Hematopoietic multipotent progenitor cell treated with erythropoietin and hydrocortisone succinate and interleukin-3 and kit ligand, for 4 days (in vitro differentiated cells): ENCODE measurements around the gene TMCO1.
"Not testable (repeated sequence)": the region's sequence is repeated elsewhere in the genome, so short reads cannot be mapped to it uniquely, and the experiment has no call there.

Experiments used
- DNase-seq: peaks from one replicate; pipeline ENCODE4 v3.0.0-alpha.2; 2015

TMCO1 gene

DNA sequence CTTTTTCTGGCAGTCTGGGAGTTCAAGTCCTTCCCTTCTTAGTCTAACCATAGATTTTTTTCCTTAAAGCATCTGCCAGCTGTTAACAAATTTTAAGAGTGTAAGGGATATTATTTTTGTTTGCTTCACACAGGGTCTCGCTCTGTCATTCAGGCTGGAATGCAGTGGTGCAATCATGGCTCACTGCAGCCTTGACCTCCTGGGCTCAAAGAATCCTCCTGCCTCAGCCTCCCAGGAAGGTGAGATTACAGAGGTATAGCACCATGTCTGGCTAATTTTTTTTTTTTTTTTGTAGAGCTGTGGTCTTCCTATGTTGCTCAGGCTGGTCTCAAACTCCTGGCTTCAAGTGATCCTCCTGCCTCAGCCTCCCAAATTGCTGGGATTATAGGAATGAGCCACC lies 23.8 kb downstream of the TMCO1 start:
- not testable (repeated sequence) for DNase-seq

DNA sequence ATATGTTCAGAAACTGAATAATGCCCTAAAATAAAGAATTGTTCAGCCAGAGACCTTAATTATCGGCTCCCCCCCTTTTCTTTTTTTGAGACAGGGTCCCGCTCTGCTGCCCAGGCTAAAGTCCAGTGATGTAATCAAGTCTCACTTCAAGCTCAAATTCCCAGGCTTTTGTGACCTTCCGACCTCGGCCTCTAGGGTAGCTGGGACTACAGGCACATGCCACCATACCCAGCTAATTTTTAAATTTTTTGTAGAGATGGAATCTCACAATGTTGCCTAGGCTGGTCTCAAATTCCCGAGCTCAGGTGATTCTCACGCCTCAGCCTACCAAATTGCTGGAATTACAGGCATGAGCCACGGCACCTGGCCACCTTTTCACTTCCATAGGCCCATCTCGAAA lies 26.5 kb downstream of the TMCO1 start:
- DNase-seq = no peak

DNA sequence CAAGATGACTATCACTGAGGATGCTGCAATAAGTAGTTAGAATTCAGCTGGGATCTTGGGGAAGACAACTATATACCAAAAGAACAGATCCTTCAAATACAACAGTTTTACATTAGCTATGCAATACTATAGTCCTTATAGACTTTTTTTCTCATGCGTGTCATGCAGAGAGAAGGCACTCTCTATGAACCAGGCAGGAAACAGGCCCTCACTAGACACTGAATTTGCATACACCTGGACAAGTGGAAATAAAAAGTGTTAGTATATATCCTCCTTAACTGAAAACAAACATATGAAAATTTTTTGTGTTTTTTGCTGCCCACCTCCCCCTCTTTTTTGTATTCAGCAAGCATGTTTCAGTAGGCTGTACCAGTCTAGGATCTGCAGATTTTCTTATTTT lies 29.9 kb downstream of the TMCO1 start:
- no peak for DNase-seq

DNA sequence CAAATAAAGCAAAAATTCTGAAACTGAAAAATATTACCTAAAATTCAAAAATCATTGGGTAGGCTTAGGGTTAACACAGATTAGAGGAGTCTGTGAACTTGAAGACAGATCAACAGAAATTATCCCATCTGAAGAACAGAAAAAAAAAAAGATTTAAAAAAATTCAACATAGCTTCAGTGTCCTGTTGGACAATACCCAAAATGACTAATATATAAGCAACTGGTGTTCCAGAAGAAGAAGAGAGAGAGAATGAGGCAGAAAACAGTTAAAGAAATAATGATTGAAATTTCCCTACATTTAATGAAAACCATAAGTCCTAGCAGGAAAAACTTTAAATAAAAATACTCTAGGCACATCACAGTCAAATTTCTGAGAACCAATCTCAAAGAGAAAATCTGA lies 31.5 kb downstream of the TMCO1 start:
- DNase-seq = no peak

DNA sequence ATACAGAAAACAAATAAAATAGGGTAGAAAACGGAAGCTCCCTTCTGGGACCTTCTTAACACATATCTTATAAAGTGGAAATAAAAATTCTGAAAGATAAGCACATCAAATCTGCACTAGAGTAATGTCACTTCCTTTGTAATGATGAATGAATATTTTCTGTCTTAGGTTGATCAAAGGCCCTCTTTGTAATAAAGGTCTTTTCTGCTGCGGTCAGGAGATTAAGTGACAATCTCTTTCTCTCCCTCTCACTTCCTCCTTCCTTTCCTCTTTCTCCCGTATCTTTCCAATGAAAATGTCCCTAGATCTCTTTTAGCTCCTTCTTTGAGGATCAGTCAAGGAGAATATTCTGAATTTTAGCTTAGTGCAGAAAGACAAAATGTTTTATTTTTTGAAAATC lies 33.8 kb downstream of the TMCO1 start:
- DNase-seq = no peak

DNA sequence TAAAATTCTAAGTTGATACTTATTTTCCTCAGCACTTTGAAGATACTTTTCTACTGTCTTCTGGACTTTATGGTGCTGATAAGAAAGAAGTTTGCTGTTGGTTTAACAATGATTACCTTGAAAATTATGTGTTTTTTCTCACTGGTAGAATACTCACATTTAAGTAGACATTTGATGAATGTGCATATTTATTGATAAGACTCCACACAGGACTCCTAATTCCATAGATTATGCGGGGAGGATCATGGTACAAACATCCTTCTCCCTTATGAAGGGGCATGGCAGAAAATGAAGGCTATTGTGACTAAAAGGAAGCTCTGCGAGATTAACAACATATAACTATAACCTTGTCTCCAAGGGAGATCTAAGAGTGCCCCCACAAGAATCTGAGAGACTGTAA lies 41.8 kb downstream of the TMCO1 start:
- no peak for DNase-seq

DNA sequence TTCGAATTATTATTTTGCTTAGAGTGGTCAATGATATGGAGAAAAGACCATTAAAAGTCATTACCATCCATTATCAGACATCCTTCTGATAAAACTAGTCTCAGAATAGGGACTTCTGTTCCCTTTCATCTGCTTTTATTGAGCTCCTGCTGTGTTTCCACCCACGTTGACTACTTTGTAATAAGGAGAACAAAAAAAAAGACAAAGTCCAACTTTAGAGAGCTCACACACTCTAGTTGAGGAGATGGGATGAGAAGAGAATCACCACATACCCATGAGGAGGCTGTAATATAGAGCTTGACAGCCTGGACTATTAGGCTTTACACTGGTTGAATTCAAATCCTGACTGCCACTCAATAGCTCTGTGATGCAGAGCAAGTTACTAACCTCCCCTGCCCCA lies 42.5 kb downstream of the TMCO1 start:
- DNase-seq = no peak

DNA sequence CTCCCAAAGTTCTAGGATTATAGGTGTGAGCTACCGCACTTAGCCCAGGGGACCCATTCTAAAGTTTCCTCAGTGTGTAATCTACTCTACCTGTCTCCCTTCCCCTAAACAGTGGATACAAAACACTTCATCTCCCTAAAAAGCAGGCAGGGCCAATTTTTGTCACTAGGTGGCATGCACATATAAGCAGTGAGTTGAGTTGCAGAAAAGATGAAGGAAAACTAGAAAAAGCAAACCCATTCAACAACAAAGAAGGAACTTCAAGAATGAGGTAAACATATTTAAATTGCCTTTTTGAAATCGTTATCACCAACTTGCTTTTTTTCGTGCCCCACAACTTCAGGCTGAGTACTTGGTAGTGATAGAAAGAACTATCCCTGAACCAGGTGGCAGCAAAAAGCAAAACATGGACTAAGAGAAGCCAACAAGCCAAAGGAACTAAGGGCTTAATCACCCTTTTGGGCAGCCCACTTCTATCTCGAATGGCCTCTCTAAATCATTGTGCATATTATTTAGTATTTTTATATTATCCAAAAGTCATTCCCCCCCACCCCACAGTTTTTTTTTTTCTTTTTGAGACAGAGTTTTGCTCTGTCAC lies 50.7 kb downstream of the TMCO1 start:
- DNase-seq = peak; percentile 84

DNA sequence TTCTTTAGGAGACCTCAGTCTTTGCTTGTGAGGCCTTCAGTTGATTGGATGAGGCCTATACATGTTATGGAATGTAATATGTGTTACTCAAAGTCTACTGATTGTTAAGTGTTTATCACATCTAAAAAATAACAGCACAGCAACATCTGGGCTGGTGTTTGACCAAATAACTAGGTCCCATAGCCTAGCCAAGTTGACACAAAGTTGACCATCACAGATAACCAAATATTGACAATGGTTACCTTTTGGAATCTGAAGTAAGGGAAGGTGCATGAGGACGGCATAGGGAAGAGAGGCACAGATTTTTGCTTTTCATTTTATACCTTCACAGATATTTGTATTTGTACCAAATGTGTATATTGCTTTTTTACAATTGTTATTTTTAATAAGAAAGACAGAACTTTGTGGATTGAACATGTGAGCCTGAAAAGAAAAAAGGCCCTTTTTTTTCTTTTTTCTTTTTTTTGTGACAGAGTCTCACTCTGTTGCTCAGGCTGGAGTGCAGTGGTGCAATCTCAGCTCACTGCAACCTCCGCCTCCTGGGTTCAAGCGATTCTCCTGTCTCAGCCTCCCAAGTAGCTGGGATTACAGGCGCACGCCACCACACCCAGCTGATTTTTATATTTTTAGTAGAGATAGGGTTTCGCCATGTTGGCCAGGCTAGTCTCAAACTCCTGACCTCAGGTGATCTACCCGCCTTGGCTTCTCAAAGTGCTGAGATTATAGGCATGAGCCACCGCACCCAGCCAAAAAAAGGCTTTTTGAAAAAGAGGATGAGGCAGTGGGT lies 52.2 kb downstream of the TMCO1 start:
- DNase-seq = not testable (repeated sequence)

DNA sequence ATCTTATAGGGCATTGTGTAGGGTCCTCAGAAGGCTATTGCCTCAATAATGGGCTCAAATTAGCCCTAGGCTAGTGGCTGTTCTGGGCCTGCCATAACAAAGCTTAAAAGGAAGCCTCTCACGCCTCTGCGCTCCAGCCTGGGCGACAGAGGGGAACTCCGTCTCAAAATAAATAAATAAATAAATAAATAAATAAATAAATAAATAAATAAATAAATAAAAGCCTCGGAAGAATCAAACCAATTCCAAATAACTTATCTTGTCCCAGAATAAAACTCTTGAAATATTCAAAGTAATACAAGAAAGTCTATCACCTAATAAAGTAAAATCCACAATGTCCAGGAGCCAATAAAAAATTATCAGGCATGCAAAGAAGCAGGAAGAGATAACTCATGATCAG lies 55.9 kb downstream of the TMCO1 start:
- no peak for DNase-seq

DNA sequence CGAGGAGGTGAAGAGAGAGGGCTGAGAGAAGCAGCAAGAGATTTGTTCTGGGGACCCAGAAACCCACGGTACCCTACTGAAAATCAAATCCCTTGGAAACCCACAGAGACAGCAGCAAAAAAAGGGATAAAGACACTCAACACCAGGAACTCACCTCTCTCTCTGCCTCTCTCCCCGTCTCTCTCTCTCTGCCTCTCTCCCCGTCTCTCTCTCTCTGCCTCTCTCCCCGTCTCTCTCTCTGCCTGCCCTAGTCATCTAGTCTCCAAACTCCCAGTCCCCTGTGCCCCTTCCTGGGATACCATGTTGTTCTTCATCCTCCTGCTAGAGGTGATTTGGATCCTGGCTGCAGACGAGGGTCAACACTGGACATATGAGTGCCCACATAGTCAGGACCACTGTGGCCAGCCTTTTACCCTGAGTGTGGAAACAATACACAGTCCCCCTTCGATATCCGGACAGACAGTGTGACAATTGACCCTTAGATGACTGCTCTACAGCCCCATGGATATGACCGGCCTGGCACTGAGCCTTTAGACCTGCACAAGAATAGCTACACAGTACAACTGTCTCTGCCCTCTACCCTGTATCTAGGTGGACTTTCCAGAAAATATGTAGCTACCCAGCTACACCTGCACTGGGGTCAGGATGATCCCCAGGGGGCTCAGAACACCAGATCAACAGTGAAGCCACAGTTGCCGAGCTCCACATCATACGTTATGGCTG lies 60.5 kb downstream of the TMCO1 start:
- DNase-seq = no peak

DNA sequence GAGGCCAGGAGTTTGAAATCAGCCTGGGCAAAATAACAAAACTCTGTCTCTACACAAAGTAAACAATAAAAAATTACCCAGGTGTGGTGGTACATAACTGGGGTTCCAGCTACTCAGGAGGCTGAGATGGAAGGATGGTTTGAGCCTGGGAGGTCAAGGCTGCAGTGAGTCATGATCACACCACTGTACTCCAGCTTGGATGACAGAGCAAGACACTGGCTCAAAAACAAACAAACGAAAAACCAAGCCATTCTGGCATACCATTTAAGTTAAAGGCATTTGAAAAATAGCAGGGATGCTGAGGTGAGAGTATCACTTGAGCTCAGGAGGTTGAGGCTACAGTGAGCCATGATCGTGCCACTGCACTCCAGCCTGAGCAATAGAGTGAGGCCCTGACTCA lies 65.0 kb downstream of the TMCO1 start:
- DNase-seq = no peak

DNA sequence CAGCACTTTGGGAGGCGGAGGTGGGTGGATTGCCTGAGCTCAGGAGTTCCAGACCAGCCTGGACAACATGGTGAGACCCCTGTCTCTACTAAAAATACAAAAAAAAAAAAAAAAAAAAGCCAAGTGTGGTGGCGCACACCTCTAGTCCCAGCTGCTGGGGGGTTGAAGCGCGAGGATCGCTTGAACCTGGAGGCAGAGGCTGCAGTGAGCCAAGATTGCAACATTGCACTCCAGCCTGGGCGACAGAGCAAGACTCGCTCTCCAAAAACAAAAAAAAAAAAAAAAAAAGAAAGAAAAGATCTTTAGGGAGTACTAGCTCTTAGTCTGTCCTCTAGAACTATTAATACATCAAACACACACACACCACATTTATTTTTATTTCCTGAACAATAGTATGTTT lies 66.7 kb downstream of the TMCO1 start:
- DNase-seq = not testable (repeated sequence)

DNA sequence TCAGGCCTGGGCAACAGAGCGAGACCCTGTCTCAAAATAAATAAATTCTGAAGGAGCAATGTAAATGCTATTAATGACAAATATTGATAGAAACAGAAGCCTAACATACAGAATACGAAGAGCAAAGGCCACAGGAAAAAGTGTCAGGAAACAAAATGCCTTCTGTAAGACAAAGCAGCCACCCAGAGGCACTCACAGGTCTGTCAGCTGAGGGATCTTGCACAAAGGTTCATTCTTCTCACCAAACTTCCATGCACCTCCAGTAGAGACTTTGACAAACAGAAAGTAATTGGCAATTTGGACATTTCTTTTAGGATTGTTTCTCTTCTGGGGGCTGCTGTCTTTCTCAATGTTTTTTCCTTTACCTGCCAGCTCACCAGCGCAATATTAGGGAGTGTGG lies 69.1 kb downstream of the TMCO1 start:
- peak; percentile 24 for DNase-seq

DNA sequence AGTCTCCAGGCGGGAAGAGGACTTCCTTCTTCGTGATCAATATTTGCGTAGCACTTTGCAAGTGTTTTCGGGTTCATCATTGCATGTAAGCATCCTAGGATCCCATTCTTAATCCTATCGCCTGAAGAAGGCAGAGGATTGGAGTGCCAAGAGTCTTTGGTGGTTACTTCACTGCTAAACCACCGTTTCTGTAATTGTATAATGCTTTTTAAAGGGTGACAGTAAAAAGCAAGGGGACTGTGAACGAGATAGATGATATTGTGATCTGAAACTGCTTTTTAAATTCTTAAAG lies 70.0 kb downstream of the TMCO1 start:
- no peak for DNase-seq

DNA sequence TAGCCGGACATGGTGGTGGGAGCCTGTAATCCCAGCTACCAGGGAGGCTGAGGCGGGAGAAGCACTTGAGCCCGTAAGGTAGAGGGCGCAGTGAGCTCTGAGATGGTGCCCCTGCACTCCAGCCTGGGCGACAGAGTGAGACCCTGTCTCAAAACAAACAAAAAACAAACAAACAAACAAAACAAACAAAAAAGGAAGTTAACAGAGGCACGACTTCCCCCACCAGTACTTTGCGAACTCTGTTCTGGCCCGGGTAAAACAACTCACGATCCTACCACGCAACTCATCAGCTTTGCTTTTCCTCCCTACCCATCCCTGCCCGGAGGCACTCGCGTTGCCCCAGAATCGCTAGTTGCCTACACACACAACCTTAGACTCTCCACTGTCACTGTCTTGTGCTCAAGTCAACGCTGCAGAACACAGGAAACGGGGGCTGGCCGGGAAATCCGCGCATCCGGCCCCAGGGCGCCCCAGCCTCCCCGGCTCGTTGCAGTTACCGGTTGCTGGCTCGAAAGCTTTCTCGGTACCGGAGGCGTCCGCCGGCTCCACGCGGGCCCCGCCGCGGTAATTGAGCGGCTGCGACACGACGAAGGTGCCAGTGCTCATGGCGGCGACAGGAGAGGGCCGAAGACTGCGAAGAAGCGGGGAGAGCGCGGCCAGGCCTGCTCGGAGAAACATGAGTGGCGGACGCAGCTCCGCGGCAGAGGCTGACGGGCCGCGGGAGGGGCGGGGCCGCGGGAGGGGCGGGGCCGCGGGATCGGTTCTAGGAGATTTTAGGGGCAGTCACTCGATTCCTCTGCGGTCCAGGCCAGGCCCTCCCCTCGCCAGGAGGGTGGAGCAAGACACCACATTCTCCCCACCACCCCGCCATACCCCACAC lies 70.5 kb downstream of the TMCO1 start, which contains the start of gene ALDH9A1:
ALDH9A1 (minus strand) TSS at position 682 of the 880 bp plus-strand sequence; CDS start at position 678, 4 bp downstream.
- DNase-seq = peak; percentile 96

DNA sequence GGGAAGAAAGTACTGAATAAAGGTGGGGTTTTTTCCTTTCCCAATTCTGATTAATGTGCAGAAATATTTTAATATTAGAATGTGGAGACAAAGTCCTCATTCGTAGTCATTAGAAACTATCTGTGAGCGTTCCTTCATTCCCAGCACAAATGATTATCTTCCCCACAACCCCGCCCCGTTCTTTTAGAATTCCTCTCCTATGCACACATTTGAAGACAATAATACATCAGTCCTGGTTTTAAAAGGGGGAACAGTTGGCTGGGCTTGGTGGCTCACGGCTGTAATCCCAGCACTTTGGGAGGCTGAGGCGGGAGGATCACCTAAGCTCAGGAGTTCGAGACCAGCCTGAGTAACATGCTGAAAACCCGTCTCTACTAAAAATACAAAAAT lies 71.2 kb downstream of the TMCO1 start:
- DNase-seq = no peak

DNA sequence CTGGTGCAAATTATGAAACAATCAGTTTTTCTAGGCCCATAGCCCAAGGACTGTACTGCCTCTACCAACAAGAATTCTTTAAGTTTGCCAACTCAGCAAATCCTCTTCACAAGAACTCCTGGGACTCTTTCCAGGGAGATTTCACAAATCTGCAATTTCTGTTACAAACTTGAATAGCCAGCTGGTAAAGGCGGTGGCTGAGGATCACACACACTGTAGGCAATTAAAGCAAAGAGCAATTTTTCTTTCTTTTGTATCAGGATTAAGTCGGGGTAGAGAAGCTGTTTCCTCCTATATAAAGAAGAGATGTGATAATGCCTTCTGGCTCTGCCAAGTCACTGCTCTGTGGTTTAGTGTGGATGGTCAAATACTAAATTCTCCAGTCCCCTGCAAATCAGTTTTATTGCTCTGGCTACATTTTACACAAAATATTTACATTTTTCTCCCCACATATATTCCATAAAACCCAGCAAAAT lies 72.0 kb downstream of the TMCO1 start:
- DNase-seq = peak; percentile 69

DNA sequence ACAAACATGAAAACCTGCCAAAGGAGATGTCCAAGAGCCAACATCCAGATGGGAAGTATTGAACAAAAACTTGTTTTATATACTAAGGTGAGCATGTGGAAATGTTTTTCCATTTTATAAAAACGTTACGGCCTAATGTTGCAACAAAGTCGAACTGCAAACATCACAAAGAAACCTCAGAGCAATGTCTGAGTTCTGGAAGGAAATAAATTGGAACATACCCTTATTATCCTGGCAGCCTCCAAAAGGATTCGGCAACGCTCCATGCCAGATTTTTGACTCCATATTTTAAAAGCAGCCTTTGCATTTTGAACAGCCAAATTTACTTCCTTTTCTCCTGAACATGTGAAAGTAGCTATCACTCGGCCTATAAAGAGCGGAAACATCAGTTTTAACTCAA lies 73.6 kb downstream of the TMCO1 start:
- no peak for DNase-seq

DNA sequence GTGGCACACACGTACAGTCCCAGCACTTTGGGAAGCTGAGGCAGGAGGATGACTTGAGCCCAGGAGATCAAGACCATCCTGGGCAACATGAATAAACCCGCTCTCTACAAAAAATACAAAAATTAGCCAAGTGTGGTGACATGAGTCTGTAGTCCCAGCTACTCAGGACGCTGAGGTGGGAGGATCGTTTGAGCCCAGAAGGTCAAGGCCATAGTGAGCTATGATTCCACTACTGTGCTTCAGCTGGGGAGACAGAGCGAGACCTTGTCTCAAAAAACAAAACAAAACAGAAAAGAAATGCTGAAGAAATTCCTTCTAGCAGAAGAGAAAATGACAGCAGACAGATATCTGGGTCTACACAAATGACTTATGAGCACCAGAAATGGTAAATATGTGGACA lies 80.6 kb downstream of the TMCO1 start:
- DNase-seq = no peak

DNA sequence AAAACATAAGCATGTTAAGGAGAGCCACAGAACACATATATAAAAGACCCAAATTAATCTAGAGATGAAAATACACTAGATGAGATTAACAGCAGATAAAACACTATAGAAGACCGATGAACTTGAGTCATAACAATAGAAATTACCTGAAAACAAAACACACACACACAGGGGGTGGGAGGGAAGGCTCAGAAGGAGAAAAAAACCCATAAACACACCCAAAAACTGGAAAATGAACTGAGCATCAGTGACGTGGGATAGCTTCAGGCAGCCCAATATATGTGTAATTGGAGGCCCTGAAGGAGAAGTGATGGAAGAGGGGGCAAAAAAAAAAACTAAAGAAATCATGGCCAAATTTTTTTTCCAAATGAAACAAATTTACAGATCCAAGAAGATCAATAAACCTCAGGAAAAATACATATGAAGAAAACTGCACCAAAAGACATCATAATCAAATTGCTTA lies 81.7 kb downstream of the TMCO1 start:
- no peak for DNase-seq

DNA sequence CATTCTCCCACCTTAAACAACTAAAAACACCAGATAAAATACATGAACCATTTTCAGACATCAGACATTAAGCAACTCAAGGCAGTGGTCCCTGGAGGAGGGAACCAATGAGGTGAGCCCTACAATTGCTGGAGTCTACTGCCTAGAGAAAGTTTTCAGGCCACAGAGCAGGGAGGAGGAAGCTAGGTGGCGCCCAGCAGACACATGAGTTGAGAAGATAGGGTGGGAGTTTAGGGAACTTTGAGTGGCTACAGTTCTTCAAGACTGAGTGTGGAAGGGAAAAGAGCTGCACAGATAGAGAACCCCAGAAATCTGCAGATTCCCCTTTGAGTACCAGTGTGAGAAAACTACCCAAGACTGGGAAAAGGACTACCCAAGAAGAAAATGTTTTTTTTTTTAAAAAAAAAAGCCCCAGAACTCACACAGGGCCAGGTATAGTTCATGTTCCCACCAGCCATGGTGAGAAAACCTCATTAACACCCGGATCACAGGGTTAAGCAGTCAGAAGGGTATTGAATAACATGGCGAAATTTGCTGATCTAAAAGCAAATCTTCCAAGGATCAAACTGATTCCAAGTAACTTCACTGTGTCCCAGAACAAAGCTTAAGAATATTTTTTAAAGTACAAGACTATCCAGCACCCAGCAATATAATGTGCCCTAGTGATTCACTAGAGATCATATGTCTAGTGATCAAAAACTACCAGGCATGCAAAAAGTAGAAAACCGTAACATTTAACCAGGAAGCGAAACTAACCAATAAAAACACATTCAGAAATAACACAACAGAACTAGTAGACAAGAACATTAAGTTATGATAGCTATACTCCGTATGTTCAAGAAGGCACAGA lies 82.3 kb downstream of the TMCO1 start:
- peak; percentile 74 for DNase-seq
